Mesodermal cell (in vitro differentiated cells): Measurements from ENCODE around the gene LY6G5C.

Experiments used
- H3K27ac ChIP-seq: 2 replicates; pipeline ENCODE4 v1.7.0; 2013; ENCODE audit warnings: mild to moderate bottlenecking, low read depth, low read length, moderate library complexity; ENCODE audit not compliant: severe bottlenecking
- H3K36me3 ChIP-seq: 2 replicates; pipeline ENCODE4 v1.7.1; 2013; ENCODE audit warnings: mild to moderate bottlenecking, low read length, moderate library complexity; ENCODE audit not compliant: control insufficient read depth, insufficient read depth
- H3K4me1 ChIP-seq: one replicate; pipeline ENCODE4 v1.7.1; 2013; ENCODE audit warnings: mild to moderate bottlenecking, low read length; ENCODE audit not compliant: insufficient read depth, control insufficient read depth, poor library complexity, severe bottlenecking
- H3K4me3 ChIP-seq: 2 replicates; pipeline ENCODE4 v1.7.0; 2013; ENCODE audit warnings: low read length, control low read depth, mild to moderate bottlenecking; ENCODE audit not compliant: insufficient read depth, poor library complexity, severe bottlenecking; ENCODE audit errors: extremely low read depth
- H3K9me3 ChIP-seq: 2 replicates; pipeline ENCODE4 v1.7.1; 2013; ENCODE audit warnings: mild to moderate bottlenecking, low read length, moderate library complexity; ENCODE audit not compliant: control insufficient read depth
- WGBS, 2 experiments: methylation state at CpG; one replicate each; pipeline ENCODE4 v1.1.5; 2013; ENCODE audit warnings: missing lambda C conversion rate in 2 of 2; ENCODE audit not compliant: insufficient coverage in 2 of 2; 5-methylcytosine and 5-hydroxymethylcytosine counted together

LY6G5C gene

GRCh38 chr6:31632279-31632946 lies 48.5 kb downstream of the LY6G5C start:
- no peaks in the 10 kb centered on the region for H3K4me1 ChIP-seq
- peak overlapping the region; percentile 59 for H3K27ac ChIP-seq
- no peak overlapping the region for H3K4me3 ChIP-seq
- H3K36me3 ChIP-seq, result peaks cover 100% of the 10 kb centered on the region
- 99% methylated on average over 24 to 26 of the region's 26 CpGs for WGBS, 2 experiments
- no peaks in the 10 kb centered on the region for H3K9me3 ChIP-seq

- H3K4me1 ChIP-seq, result no peaks in the 10 kb centered on the region
- WGBS, 2 experiments, result 98 to 99% methylated on average over 21 to 25 of the region's 32 CpGs
- peaks cover 100% of the 10 kb centered on the region for H3K36me3 ChIP-seq
- peak overlapping the region; percentile 59 for H3K27ac ChIP-seq
- no peak overlapping the region for H3K4me3 ChIP-seq
- H3K9me3 ChIP-seq, result no peaks in the 10 kb centered on the region
Observed at GRCh38 chr6:31631681-31632278, 49.1 kb downstream of the LY6G5C start.

- WGBS, 2 experiments, result 97 to 98% methylated on average over 11 to 13 of the region's 16 CpGs
- H3K36me3 ChIP-seq, result peaks cover 100% of the 10 kb centered on the region
Observed at GRCh38 chr6:31631209-31631608, 49.7 kb downstream of the LY6G5C start.

GRCh38 chr6:31630177-31630934 lies 50.5 kb downstream of the LY6G5C start:
- Histone ChIP-seq H3K27ac (no peak overlapping the region), H3K9me3 (no peaks in the 10 kb centered on the region), H3K4me1 (no peaks in the 10 kb centered on the region), H3K36me3 (peaks cover 100% of the 10 kb centered on the region), H3K4me3 (no peak overlapping the region)
- 93 to 95% methylated on average over 17 to 20 of the region's 25 CpGs for WGBS, 2 experiments

More at GRCh38 chr6:31631209-31631608, 49.7 kb downstream of the LY6G5C start:
- Histone ChIP-seq H3K4me1 (no peaks in the 10 kb centered on the region), H3K9me3 (no peaks in the 10 kb centered on the region), H3K4me3 (no peak overlapping the region), H3K27ac (no peak overlapping the region)

- Histone ChIP-seq H3K4me3 (no peak overlapping the region), H3K36me3 (peaks cover 100% of the 10 kb centered on the region), H3K9me3 (no peaks in the 10 kb centered on the region), H3K27ac (no peak overlapping the region), H3K4me1 (no peaks in the 10 kb centered on the region)
- WGBS, 2 experiments, result 98 to 100% methylated on average over 5 to 7 of the region's 7 CpGs
Observed at GRCh38 chr6:31629014-31629413, 51.9 kb downstream of the LY6G5C start.

GRCh38 chr6:31627690-31628287 lies 53.1 kb downstream of the LY6G5C start:
- no peak overlapping the region for H3K4me3 ChIP-seq
- WGBS, 2 experiments, result 96 to 100% methylated on average over 14 to 19 of the region's 19 CpGs
- no peak overlapping the region for H3K27ac ChIP-seq
- H3K4me1 ChIP-seq, result peaks cover 2% of the 10 kb centered on the region
- peaks cover 100% of the 10 kb centered on the region for H3K36me3 ChIP-seq
- no peaks in the 10 kb centered on the region for H3K9me3 ChIP-seq

GRCh38 chr6:31626952-31627351 lies 53.9 kb downstream of the LY6G5C start:
- WGBS, 2 experiments, result 95 to 100% methylated on average over 4 of the region's 10 CpGs
- H3K27ac ChIP-seq, result no peak overlapping the region

More at GRCh38 chr6:31626952-31627351, 53.9 kb downstream of the LY6G5C start:
- peaks cover 10% of the 10 kb centered on the region for H3K4me1 ChIP-seq
- H3K9me3 ChIP-seq, result no peaks in the 10 kb centered on the region
- no peak overlapping the region for H3K4me3 ChIP-seq
- peaks cover 100% of the 10 kb centered on the region for H3K36me3 ChIP-seq
